Measurements from ENCODE around the gene LRRTM3.

Gene LRRTM3

DNA sequence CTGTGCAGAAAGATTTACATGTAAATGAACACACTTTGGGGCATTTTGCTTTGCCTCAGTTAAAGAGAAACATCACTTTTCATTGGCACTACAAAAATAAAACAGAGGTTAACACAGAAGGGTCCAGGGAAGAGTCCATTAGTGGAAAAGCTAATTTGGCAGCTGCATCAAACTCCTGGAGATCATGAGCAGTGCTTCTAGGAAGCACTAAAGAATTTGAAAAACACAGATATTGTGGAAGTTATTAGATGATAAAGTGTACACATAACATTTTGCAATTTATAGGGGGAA lies 161.2 kb downstream of the LRRTM3 start:
- DNase-seq (ENCODE audit: low read depth, low spot score), result no peak
- TF ChIP-seq, protein P1, sequence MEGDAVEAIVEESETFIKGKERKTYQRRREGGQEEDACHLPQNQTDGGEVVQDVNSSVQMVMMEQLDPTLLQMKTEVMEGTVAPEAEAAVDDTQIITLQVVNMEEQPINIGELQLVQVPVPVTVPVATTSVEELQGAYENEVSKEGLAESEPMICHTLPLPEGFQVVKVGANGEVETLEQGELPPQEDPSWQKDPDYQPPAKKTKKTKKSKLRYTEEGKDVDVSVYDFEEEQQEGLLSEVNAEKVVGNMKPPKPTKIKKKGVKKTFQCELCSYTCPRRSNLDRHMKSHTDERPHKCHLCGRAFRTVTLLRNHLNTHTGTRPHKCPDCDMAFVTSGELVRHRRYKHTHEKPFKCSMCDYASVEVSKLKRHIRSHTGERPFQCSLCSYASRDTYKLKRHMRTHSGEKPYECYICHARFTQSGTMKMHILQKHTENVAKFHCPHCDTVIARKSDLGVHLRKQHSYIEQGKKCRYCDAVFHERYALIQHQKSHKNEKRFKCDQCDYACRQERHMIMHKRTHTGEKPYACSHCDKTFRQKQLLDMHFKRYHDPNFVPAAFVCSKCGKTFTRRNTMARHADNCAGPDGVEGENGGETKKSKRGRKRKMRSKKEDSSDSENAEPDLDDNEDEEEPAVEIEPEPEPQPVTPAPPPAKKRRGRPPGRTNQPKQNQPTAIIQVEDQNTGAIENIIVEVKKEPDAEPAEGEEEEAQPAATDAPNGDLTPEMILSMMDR (IDR thresholded peaks at IDR 0.05; ENCODE audit: low read depth, low read length), result no peak
- H3K4me3 ChIP-seq (ENCODE audit: low read depth, low read length), result no peak overlapping the region
- in situ Hi-C loops (cut with HindIII; ENCODE audit: low sequenced_read_pairs), result no loop called here

DNA sequence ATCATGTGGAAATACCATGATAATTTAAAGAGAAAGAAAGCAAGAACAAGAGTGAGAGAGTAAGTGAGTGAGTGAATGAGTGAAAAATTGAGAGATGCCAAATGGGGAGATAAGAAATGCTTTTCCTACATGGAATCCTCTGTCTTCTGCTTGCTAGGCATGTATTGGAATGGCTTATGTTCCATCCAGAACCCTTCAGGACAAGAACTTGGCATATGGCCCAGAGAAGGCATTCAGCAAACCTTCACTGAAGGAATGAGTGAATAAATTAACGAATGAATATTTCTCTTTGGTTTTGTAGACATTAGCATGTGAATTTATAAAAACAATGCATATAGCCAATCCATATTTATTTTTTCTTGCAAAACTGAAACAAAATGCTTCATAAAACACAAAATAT lies 162.2 kb downstream of the LRRTM3 start:
- no peak for DNase-seq (ENCODE audit: low read depth, low spot score)
- H3K4me3 ChIP-seq (ENCODE audit: low read depth, low read length), result no peak overlapping the region
- TF ChIP-seq, protein P1 (IDR thresholded peaks at IDR 0.05; ENCODE audit: low read depth, low read length), result no peak
- in situ Hi-C loops (cut with HindIII; ENCODE audit: low sequenced_read_pairs), result no loop called here

DNA sequence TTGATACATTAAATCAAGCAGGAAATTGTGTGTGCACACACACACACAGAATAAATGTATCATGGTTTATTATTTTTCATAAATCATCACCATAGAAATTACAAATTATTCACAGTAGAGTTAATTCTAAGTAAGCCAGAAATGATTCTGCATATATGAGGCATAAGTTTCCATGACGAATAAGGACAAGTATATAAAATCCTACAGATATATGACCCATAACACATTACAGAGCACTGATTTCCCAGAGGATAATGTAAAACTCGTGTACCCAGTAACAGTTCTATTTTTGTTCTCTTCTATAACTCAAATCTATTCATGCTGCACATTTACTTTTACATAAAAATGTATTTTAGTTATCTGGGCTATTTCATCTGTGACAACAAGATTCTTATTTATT lies 169.7 kb downstream of the LRRTM3 start:
- H3K4me3 ChIP-seq (ENCODE audit: low read depth, low read length), result no peak overlapping the region
- in situ Hi-C loops (cut with HindIII; ENCODE audit: low sequenced_read_pairs), result no loop called here
- DNase-seq (ENCODE audit: low read depth, low spot score), result no peak
- TF ChIP-seq, protein P1 (IDR thresholded peaks at IDR 0.05; ENCODE audit: low read depth, low read length), result no peak

DNA sequence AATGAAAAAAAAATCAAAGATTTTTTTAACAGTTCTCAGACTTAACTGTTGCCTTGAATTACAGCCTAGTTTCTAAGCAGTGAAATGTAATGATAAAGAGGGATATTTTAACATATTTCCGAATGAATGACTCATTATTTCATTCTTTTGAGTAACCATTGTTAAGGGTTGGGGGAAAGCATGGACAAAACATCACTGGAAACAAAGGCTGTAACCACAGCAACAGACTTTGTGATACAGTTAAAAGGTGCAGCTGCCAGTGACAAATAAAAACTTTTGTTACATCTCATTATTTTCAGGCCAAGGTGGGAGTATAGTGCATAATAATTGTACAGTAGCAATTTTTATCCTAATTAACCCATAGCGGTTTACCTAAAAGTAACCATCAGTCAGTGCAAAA lies 172.6 kb downstream of the LRRTM3 start:
- peak; percentile 15 for DNase-seq (ENCODE audit: low read depth, low spot score)
- H3K4me3 ChIP-seq (ENCODE audit: low read depth, low read length), result no peak overlapping the region
- TF ChIP-seq, protein P1 (IDR thresholded peaks at IDR 0.05; ENCODE audit: low read depth, low read length), result no peak
- in situ Hi-C loops (cut with HindIII; ENCODE audit: low sequenced_read_pairs), result no loop called here

DNA sequence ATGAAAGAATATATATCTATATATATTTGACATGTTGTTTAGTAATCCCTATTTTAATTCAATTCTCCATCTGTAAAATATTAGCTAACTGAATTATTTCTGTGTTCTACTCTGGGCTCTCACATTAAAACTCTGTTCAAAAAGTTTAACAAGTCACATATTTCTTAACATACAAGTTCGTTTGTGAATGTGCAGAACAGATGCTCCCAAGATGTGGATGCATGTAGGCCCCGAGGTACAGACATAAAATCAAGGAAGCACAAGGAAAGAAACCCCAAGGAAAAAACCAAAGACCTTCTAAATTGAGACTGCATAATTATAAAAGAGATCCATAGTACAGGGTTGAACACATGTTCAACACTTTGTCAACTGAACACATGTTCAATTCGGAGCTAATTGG lies 175.1 kb downstream of the LRRTM3 start:
- TF ChIP-seq, protein P1 (IDR thresholded peaks at IDR 0.05; ENCODE audit: low read depth, low read length), result no peak
- no peak overlapping the region for H3K4me3 ChIP-seq (ENCODE audit: low read depth, low read length)
- in situ Hi-C loops (cut with HindIII; ENCODE audit: low sequenced_read_pairs), result no loop called here
- DNase-seq (ENCODE audit: low read depth, low spot score), result no peak

DNA sequence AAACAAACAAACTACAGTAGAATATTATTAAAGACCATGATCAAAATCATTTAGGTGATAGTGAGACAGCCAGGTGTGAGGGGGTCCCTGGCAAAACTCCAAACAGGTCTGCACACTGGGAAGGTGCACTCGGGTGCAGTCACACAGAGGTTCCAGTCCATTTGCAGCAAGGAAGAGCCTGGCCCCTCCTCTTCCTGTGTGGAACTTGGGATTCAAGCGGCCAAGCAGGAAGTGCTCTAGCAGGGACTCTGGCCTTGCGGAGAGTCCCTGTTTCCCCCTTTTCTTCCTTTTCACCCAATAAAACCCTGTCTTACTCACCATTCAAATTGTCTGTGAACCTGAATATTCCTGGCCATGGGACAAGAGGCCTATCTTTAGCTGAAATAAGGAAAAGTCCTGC lies 181.8 kb downstream of the LRRTM3 start:
- no peak for DNase-seq (ENCODE audit: low read depth, low spot score)
- no peak overlapping the region for H3K4me3 ChIP-seq (ENCODE audit: low read depth, low read length)
- TF ChIP-seq, protein P1 (IDR thresholded peaks at IDR 0.05; ENCODE audit: low read depth, low read length), result no peak
- in situ Hi-C loops (cut with HindIII; ENCODE audit: low sequenced_read_pairs), result no loop called here

DNA sequence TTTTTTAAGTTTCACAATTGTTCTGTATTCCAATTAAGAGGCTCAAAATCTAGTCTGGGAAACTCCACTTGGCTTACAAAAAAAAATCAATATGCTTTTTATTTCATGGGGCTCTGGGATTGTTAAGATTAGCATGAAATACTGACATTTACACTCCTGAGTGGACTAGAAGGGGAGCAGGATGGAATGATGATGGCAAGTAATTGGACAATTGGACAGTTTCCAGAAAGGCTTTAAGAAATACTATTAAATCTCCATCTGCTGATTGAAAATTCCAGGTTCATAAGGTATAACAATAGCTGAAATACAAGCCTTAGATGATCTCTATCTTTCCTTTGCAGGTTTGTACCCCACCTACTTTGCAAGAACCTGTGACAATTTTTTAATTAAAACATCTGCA lies 184.4 kb downstream of the LRRTM3 start:
- no peak overlapping the region for H3K4me3 ChIP-seq (ENCODE audit: low read depth, low read length)
- TF ChIP-seq, protein P1 (IDR thresholded peaks at IDR 0.05; ENCODE audit: low read depth, low read length), result no peak
- in situ Hi-C loops (cut with HindIII; ENCODE audit: low sequenced_read_pairs), result no loop called here
- no peak for DNase-seq (ENCODE audit: low read depth, low spot score)

All from astrocyte of the spinal cord (primary cell).